ENCODE measurements around the gene TOM1L2. TPM values are rescaled to one million over a fixed set of nuclear protein-coding genes. Genes with fewer than 3 reads are reported as not detected.
A peak's percentile ranks its signal among the peaks of the same experiment; 100 is the strongest.
"Not testable (repeated sequence)": the region's sequence is repeated elsewhere in the genome, so short reads cannot be mapped to it uniquely, and the experiment has no call there.

The TOM1L2 gene
- total RNA-seq, 2 donors from 2014 or later = 16.3 to 19.8 TPM

DNA sequence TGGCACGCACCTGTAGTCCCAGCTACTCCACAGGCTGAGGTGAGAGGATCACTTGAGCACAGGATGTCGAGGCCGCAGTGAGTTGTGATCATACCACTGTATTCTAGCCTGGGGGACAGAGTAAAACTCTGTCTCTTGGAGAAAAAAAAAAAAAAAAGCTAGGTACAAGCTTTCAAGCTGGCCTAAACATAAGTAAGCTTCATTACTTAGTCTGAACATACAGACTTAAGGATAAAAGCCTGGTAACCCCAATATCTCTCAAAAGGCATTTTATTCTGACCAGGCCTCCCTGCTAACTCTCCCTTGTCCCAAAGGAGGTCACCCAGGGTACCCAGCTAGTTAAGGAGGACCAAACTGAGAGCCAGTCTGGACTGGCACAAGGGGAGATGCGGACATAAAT is 46.2 kb downstream of the TOM1L2 start:
- H3K36me3 Mint-ChIP-seq = no peaks in the 10 kb centered on the region

GRCh38 chr17:17924857-17925250 is 47.3 kb downstream of the TOM1L2 start:
- Mint-ChIP-seq H3K9me3 (no peaks in the 10 kb centered on the region), H3K27ac (peak overlapping the region in 1 of 2 donors; percentile 1), H3K36me3 (no peaks in the 10 kb centered on the region)
- DNase-seq (ENCODE audit: low spot score in 2 of 2) (no peak), ATAC-seq (no peak)

More for the DNA sequence above, 46.2 kb downstream of the TOM1L2 start:
- DNase-seq (ENCODE audit: low spot score in 2 of 2) (no peak), ATAC-seq (no peak)
- Mint-ChIP-seq H3K27ac (no peak overlapping the region), H3K9me3 (no peaks in the 10 kb centered on the region)

DNA sequence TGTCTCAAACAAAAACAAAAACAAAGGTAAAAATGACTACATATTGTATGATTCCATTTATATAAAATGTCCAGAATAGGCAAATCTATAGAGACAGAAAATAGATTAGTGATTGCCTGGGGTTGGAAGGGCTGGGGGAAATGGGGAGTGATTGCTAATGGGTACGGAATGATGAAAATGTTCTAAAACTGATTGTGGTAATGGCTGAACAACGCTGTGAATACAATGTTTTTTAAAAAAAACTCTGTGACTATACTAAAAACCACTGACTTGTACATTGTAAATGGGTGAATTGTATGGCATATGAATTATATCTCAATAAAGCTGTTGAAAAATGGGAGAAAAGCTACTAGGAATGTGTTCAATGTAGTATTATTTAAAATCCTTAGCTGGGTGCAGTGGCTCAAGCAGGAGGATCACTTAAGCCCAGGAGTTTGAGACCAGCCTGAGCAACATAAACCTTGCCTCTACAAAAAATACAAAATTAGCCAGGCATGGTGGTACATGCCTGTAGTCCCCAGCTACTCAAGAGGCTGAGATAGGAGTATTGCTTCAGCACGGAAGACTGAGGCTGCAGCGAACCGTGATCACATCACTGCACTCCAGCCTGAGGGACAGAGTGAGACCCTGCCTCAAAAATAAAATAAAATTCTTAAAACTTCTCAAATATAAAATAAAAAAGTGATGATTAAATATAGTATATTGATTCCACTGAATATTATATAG is 47.9 kb downstream of the TOM1L2 start:
- no peak for ATAC-seq
- Mint-ChIP-seq H3K36me3 (no peaks in the 10 kb centered on the region), H3K27ac (no peak overlapping the region), H3K9me3 (no peaks in the 10 kb centered on the region)
- no peak for DNase-seq (ENCODE audit: low spot score in 2 of 2)

GRCh38 chr17:17922070-17922614 is 50.1 kb downstream of the TOM1L2 start:
- H3K27ac Mint-ChIP-seq = peak overlapping the region in 1 of 2 donors; percentile 65

DNA sequence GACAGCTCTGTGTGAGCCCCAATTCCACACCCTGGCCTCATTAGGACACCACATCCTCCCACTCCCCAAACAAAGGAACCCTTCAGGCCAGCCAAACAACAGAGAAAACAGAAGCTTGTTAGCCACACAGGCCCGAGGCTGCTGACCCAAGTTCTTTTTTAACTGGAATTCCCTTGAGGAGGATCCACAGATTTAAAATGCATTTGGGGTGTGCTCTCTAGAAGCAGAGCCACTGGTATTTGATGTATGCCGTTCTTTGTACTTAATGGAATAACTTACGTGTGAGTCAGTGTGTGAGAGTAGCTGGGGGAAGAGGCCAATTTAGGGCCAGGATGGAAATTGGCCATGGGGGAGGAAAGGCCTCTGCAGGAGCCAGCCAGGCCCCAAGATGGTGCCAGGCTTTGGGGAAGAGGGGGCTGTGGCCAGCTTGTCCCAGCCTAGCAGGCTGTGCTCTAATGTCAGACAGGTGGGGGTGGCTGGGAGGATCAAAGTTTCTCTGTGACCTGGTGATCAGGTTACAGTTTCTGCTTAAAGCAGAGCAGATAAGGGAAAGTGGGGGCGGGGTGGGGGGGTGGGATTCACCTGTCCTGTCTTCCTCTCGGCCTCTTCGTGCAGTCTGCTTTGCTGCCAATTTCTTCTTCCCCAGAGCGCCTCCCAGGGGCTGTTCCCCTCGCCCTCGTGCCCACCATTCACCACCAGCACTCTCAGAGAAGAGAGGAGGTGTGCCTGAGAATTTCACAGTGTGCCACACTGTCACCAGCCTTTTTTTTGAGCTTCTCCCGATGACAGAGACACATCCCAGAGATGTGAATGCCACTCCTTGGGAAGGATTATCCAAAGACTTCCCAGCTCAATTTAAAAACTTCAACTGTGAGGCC is 50.8 kb downstream of the TOM1L2 start:
- no peak for ATAC-seq
- DNase-seq (ENCODE audit: low spot score in 2 of 2) = no peak
- H3K36me3 Mint-ChIP-seq = no peaks in the 10 kb centered on the region
- H3K9me3 Mint-ChIP-seq = no peaks in the 10 kb centered on the region
- peak overlapping the region in 1 of 2 donors; percentile 96 for H3K27ac Mint-ChIP-seq

More at GRCh38 chr17:17922070-17922614, 50.1 kb downstream of the TOM1L2 start:
- ATAC-seq (no peak), DNase-seq (ENCODE audit: low spot score in 2 of 2) (no peak)
- no peaks in the 10 kb centered on the region for H3K9me3 Mint-ChIP-seq
- H3K36me3 Mint-ChIP-seq = no peaks in the 10 kb centered on the region

- no peaks in the 10 kb centered on the region for H3K9me3 Mint-ChIP-seq
- ATAC-seq (peak; percentile 77 to 95), DNase-seq (ENCODE audit: low spot score in 2 of 2) (peak in 1 of 2 donors; percentile 61)
- H3K27ac Mint-ChIP-seq = no peak overlapping the region
- H3K36me3 Mint-ChIP-seq = no peaks in the 10 kb centered on the region
Observed at GRCh38 chr17:17919169-17920107, 52.8 kb downstream of the TOM1L2 start.

- DNase-seq (ENCODE audit: low spot score in 2 of 2) = no peak
- no peaks in the 10 kb centered on the region for H3K9me3 Mint-ChIP-seq
- ATAC-seq = no peak
- no peaks in the 10 kb centered on the region for H3K36me3 Mint-ChIP-seq
- H3K27ac Mint-ChIP-seq = no peak overlapping the region
Observed at GRCh38 chr17:17917394-17917793, 54.8 kb downstream of the TOM1L2 start.

DNA sequence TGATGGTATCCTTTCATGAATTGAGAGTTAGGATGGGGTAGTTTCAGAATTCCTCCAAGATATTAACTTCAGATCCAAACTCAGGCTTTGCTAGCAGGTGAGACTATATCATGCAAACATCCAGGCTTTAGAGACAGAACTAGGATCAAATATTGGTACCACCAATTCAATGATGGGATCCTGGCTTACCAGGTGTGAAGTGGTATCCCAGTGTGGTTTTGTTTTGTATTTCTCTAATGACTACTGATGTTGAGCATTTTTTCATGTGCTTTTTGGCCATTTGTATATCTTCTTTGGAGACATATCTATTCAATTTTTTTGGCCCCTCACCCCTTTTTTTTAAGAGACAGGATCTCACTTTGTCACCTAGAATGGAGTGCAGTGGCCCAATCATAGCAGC is 57.0 kb downstream of the TOM1L2 start:
- H3K27ac Mint-ChIP-seq = no peak overlapping the region
- no peaks in the 10 kb centered on the region for H3K36me3 Mint-ChIP-seq
- ATAC-seq = no peak
- DNase-seq (ENCODE audit: low spot score in 2 of 2) = no peak
- no peaks in the 10 kb centered on the region for H3K9me3 Mint-ChIP-seq

DNA sequence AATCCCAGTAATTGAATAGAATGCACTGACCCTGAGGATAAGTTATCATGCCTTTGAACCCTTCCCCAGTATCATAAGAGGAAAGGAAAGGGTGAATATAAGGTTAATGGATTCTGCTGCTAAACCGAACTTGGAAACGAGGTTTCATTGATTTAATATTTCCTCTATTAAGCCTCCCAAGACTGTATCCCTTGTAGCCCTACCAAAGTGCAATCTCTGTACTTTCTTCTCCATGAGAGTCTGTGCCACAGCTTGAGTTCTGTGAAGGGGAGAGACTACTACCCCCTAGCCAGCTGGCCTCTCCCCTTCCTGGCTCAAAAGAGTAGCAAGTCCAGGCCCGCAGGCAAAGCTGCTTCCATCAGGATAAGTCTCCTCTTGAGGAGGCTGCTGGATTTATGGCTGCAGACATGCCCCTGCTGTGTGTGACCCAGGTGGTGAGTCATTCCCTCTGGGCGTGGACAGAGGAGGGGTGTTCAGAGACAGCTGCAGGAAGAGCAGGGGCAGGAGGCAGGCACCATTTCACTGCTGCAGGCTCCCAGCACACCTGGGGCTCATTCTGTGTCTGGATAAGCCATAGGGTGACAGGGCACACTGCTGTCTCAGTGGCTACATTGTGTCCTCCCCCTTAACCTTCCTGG is 58.4 kb downstream of the TOM1L2 start:
- no peaks in the 10 kb centered on the region for H3K9me3 Mint-ChIP-seq
- H3K27ac Mint-ChIP-seq = peak overlapping the region in 1 of 2 donors; percentile 11
- H3K36me3 Mint-ChIP-seq = no peaks in the 10 kb centered on the region
- ATAC-seq = peak; percentile 70 to 80
- DNase-seq (ENCODE audit: low spot score in 2 of 2) = peak in 1 of 2 donors; percentile 27

- not testable (repeated sequence) for DNase-seq (ENCODE audit: low spot score in 2 of 2); H3K9me3 Mint-ChIP-seq; H3K27ac Mint-ChIP-seq; ATAC-seq; H3K36me3 Mint-ChIP-seq
Observed at GRCh38 chr17:17912336-17912735, 59.9 kb downstream of the TOM1L2 start.

DNA sequence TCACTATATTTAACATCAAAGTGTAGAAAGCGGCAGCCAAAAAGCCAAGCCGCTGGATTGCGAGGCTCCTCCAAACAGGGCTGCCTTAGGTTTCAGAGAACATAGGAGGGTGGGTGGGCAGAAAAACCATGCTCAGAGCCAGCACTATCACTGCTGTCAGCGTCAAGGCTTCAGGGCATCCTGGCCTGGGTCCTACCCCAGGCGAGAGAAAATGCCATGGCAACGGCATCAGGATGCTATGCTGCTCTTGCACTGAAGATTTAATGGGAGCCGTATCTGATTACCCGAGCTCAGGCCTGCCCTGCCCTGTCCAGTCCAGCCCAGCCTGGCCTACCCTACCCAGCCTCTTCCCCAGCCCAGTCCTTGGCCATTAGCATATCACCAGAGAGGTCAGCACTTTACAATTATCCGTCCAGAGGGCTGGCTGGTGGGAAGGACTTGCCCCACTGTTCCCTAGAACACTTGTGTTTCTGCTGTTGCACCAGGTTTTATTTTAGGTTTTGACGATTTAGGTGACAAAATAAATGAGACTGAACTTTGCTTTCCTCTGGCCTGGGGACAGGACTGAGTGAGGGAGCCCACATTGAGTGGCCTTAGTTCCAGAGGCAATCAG is 61.1 kb downstream of the TOM1L2 start:
- no peak for DNase-seq (ENCODE audit: low spot score in 2 of 2)
- Mint-ChIP-seq H3K27ac (no peak overlapping the region), H3K9me3 (no peaks in the 10 kb centered on the region), H3K36me3 (no peaks in the 10 kb centered on the region)
- ATAC-seq = no peak

DNA sequence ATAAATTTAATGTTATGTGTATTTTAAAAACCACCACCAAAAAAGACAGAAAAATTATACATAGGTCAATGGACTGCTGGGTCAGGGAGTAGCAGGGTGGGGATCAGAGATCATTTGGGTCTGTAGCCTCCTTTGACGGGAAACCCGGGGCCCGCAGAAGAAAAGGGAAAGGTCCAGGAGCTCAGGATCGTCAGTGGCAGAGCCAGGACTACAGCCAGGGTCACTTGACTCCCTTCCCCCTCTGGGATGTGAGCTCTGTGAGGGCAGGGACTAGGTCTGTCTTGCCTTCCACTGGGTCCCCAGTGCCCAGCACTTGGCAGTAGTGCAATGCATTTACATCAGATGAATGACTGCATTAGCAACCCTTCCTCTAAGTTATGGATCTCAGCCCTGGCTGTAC is 62.1 kb downstream of the TOM1L2 start:
- no peaks in the 10 kb centered on the region for H3K9me3 Mint-ChIP-seq
- DNase-seq (ENCODE audit: low spot score in 2 of 2) (no peak), ATAC-seq (no peak)
- no peaks in the 10 kb centered on the region for H3K36me3 Mint-ChIP-seq
- H3K27ac Mint-ChIP-seq = peak overlapping the region in 1 of 2 donors; percentile 36

GRCh38 chr17:17909078-17909477 is 63.1 kb downstream of the TOM1L2 start:
- ATAC-seq (no peak), DNase-seq (ENCODE audit: low spot score in 2 of 2) (no peak)
- Mint-ChIP-seq H3K9me3 (no peaks in the 10 kb centered on the region), H3K27ac (no peak overlapping the region), H3K36me3 (no peaks in the 10 kb centered on the region)

GRCh38 chr17:17907469-17907868 is 64.7 kb downstream of the TOM1L2 start:
- ATAC-seq = no peak
- H3K27ac Mint-ChIP-seq = no peak overlapping the region
- no peak for DNase-seq (ENCODE audit: low spot score in 2 of 2)
- H3K9me3 Mint-ChIP-seq = no peaks in the 10 kb centered on the region
- H3K36me3 Mint-ChIP-seq = no peaks in the 10 kb centered on the region

- Mint-ChIP-seq H3K9me3 (no peaks in the 10 kb centered on the region), H3K27ac (peak overlapping the region in 1 of 2 donors; percentile 42), H3K36me3 (no peaks in the 10 kb centered on the region)
- no peak for DNase-seq (ENCODE audit: low spot score in 2 of 2)
- no peak for ATAC-seq
Observed at GRCh38 chr17:17906418-17907215, 65.6 kb downstream of the TOM1L2 start.
